ENCODE data around the gene ZNF638. TPM values are rescaled to one million over a fixed set of nuclear protein-coding genes. Genes with fewer than 3 reads are reported as not detected.
A peak's percentile ranks its signal among the peaks of the same experiment; 100 is the strongest.

The ZNF638 gene
- total RNA-seq, 1 experiment from 2014 or later: 62.5 TPM

GRCh38 chr2:71455011-71455740 is 123.6 kb downstream of the ZNF638 start:
- no peak for DNase-seq (ENCODE audit: low spot score)

GRCh38 chr2:71455741-71456569 is 124.4 kb downstream of the ZNF638 start:
- no peak for DNase-seq (ENCODE audit: low spot score)

- no peak for DNase-seq (ENCODE audit: low spot score)
Observed at GRCh38 chr2:71456617-71457016, 125.0 kb downstream of the ZNF638 start.

- no peak for DNase-seq (ENCODE audit: low spot score)
Observed at GRCh38 chr2:71457123-71457915, 125.7 kb downstream of the ZNF638 start.

- DNase-seq (ENCODE audit: low spot score): no peak
Observed at GRCh38 chr2:71457923-71458322, 126.3 kb downstream of the ZNF638 start.

GRCh38 chr2:71458413-71459083 is 127.0 kb downstream of the ZNF638 start:
- DNase-seq (ENCODE audit: low spot score): no peak

- DNase-seq (ENCODE audit: low spot score): no peak
Observed at GRCh38 chr2:71459084-71459431, 127.5 kb downstream of the ZNF638 start.

- no peak for DNase-seq (ENCODE audit: low spot score)
Observed at GRCh38 chr2:71460056-71460455, 128.5 kb downstream of the ZNF638 start.

GRCh38 chr2:71460595-71461303 is 129.2 kb downstream of the ZNF638 start:
- peak; percentile 55 for DNase-seq (ENCODE audit: low spot score)

GRCh38 chr2:71461304-71461671 is 129.7 kb downstream of the ZNF638 start:
- no peak for DNase-seq (ENCODE audit: low spot score)

- no peak for DNase-seq (ENCODE audit: low spot score)
Observed at GRCh38 chr2:71462056-71462605, 130.5 kb downstream of the ZNF638 start.

GRCh38 chr2:71462641-71463341 is 131.2 kb downstream of the ZNF638 start:
- no peak for DNase-seq (ENCODE audit: low spot score)

GRCh38 chr2:71463342-71463654 is 131.7 kb downstream of the ZNF638 start:
- DNase-seq (ENCODE audit: low spot score): no peak

- DNase-seq (ENCODE audit: low spot score): no peak
Observed at GRCh38 chr2:71464389-71464788, 132.8 kb downstream of the ZNF638 start.

- DNase-seq (ENCODE audit: low spot score): no peak
Observed at GRCh38 chr2:71465356-71465755, 133.8 kb downstream of the ZNF638 start.

- no peak for DNase-seq (ENCODE audit: low spot score)
Observed at GRCh38 chr2:71465961-71466300, 134.3 kb downstream of the ZNF638 start.

- DNase-seq (ENCODE audit: low spot score): no peak
Observed at GRCh38 chr2:71466301-71467179, 135.0 kb downstream of the ZNF638 start.

- DNase-seq (ENCODE audit: low spot score): no peak
Observed at GRCh38 chr2:71467180-71467815, 135.7 kb downstream of the ZNF638 start.

Data from HT-29 (cell line).